ELR (cell line): ENCODE results near the gene FTO.
"Not testable (repeated sequence)": the region's sequence is repeated elsewhere in the genome, so short reads cannot be mapped to it uniquely, and the experiment has no call there.

Source experiments
- DNase-seq: peaks from one replicate; pipeline ENCODE4 v3.0.0-alpha.2; 2015; ENCODE audit warnings: low read depth

The FTO gene

GRCh38 chr16:54180421-54181359 is 476.7 kb downstream of the FTO start:
- no peak for DNase-seq

- not testable (repeated sequence) for DNase-seq
These were observed 477.9 kb downstream of the FTO start for GRCh38 chr16:54181683-54182329.

GRCh38 chr16:54185045-54185444 is 481.1 kb downstream of the FTO start:
- DNase-seq = no peak

DNA sequence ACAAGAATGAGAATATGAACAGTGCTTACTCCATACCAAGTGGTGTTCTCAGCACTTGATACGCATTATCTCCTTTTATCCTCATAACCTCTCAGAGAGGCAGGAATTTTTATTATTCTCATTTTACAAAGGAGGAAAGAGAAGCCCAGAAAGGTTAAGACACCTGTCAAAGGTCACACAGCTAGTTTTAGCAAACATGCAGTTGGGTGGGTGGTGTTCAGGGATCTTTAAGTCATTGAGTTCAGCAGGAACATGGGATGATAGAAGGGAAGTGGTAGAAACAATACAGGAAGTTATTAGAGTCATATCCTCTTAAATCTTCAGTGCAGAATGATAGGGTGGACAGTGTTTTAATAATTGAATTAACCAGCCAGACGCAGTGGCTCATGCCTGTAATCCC is 487.2 kb downstream of the FTO start:
- no peak for DNase-seq

- no peak for DNase-seq
These were observed 487.6 kb downstream of the FTO start for GRCh38 chr16:54191592-54191991.

DNA sequence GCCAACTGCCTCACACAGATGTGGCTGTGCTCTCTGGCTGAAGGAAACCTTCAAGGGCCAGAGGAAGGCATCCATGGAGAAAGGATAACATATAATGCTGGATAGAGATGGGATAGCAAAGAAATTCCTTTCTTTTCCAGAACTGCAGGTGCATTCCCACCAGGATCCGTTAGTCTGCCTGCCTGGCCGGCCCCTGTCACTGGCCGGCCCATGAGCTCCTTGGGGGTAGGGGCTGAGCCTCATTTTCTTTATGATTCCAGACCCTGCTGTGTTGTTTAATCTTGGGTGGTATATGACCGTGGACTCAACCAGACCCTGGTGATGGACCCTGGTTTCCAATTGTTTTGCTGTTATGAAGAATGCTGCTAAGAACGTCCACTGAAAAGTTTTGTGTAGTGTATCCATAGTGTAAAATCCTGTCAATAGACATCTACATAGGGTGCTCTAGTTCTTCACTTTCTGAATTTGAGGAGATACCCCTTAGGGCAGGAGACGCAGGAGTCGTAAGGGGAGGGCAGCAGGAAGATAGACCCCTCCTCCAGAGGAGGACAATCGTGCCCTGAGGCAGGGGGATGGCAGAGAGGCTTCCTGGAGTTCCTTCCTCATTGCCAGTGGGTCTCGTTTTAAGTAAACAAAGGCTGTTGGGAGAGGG is 489.2 kb downstream of the FTO start:
- DNase-seq = no peak

DNA sequence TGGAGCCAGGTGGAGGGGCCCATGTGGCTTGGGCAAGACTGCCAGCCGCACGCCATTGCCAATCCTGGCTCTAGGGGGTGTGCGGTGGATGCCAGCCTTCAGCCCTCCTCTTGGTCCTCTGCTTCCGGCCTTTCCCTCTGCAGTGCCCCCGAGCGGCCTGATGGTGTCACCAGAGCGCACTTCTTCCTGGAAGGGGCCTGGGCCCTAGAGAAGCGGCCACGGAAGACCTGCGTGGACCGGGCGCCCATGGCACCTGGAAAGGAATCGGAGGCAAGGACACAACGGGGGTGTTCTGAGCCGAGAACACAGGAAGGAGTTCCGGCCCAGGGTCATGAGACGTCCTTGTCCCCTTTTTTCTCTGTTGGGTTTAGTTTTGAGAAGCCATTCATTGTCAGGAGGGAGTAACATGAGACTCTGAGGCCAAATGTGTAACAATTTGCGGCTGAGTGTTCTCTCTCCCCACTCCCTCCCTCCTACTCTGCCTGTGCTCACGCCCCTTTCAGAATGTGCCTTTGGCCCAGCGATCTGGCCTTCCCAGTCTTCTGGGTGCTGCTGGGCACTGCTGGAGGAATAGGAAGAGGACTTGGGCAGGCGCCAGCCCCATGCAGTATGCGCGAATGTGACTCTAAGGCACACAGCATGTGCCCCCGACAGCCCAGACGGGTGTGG is 489.8 kb downstream of the FTO start:
- peak; percentile 71 for DNase-seq

GRCh38 chr16:54194334-54194743 is 490.4 kb downstream of the FTO start:
- DNase-seq = no peak

- DNase-seq = no peak
These were observed 493.8 kb downstream of the FTO start for GRCh38 chr16:54197758-54198157.

DNA sequence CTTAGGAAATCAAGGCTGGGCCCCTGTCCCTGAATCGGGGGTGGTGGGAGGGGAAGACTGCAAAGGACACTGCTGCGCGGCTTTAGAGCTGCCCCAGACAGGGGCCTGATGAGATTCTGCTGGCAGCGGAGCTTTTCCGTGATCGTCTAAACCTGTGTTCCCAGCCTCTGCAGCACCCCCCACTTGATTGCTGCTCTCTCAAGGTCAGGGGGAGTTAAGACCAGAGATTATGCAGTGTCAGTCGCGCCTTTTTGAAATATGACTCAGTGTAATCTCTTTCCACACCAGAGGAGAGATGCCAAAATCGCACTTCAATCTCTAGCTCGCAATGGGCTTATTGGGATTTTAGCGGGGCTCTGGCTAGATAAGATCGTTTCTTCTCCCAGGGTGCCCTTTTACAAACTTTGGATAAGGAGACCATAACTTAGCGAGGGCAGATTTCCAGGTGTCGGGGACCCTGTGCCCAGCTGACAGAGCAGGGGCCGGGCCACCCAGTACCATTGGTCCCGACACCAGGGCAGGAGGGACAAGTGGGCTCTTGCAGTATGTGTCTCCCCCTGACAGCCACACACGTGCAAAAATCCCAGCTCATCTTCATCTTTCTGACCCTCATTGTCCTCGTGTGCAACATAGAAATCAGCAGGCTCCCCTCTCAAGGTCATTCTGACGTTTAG is 495.7 kb downstream of the FTO start:
- no peak for DNase-seq

DNA sequence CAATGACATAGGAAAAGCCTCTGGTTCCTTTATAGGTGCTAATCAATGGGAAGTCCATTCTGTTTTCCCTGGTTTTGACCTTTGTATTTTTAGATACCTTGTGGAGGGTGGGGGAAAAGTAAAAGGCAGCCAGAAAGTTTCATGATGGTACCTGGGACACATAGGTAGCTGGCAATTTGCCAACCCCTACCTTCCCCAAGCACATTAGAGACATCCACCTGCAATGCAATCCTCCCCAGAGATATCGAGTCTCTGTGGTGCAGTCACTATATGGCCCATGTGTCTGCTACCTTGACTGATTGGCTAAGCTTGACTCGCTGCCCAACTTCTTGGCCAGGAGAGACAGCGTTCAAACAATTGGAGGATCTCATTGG is 496.2 kb downstream of the FTO start:
- DNase-seq = no peak

DNA sequence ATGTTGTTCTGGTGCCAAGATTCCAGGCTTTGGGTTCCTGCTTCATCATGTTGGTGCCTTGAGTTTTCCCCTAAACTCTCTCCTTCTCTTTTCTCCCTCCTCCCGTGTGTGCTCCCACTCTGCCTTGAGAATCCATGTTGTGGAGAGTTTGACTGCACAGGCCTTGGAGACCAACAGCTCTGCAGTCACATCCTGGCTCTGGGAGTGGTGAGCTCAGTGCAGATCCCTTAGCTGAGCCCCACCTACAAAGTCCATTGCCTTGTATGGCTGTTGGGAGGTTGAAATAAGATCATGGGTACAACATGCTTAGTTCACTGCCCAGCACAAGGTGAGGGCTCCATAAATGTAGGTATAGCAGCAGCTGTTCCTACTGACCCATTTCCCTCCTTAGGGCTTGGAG is 496.8 kb downstream of the FTO start:
- no peak for DNase-seq

GRCh38 chr16:54201200-54201599 is 497.2 kb downstream of the FTO start:
- DNase-seq = peak; percentile 4
